Measurements from ENCODE around the gene CHD5. TPM values are rescaled to one million over a fixed set of nuclear protein-coding genes. Genes with fewer than 3 reads are reported as not detected.

CHD5 gene
- total RNA-seq, 4 donors from 2014 or later = 0.14 to 1.6 (median 1.2) TPM

- intact Hi-C loops (cut with DNase I; ENCODE audit: low total_unique reads) = no loop called here
- Histone ChIP-seq H3K27me3 (no peaks in the 10 kb centered on the region), H3K4me3 (no peak overlapping the region), H3K4me1 (no peaks in the 10 kb centered on the region), H3K36me3 (no peaks in the 10 kb centered on the region), H3K27ac (no peak overlapping the region), H3K9me3 (peaks cover 0 to 5% of the 10 kb centered on the region in 2 donors)
- in situ Hi-C loops (cut with MboI; ENCODE audit: low pct_ligation_motif_present in 1 of 4, low pct_unique_long_range_greater_than_20kb in 1 of 4, low sequenced_read_pairs in 3 of 4) = no loop called here
- 88% methylated on average over 13 of the region's 18 CpGs; no CpG with 5 or more reads in 1 of the 2 donors for WGBS, 2 donors (ENCODE audit: low coverage in 1 of 2)
- no peak for DNase-seq
- TF ChIP-seq EP300 (IDR thresholded peaks at IDR 0.05; ENCODE audit: low read depth) = no peak
- TF ChIP-seq POLR2AphosphoS5 (IDR thresholded peaks at IDR 0.05) = no peak
- TF ChIP-seq CTCF (IDR thresholded peaks at IDR 0.05) = no peak
Measured at GRCh38 chr1:6121021-6121421, 59.1 kb downstream of the CHD5 start.

- no peak for DNase-seq
- intact Hi-C loops (cut with DNase I; ENCODE audit: low total_unique reads) = no loop called here
- H3K4me1 ChIP-seq = no peaks in the 10 kb centered on the region
- TF ChIP-seq POLR2AphosphoS5 (IDR thresholded peaks at IDR 0.05) (no peak), POLR2A (IDR thresholded peaks at IDR 0.05) (no peak), EP300 (IDR thresholded peaks at IDR 0.05; ENCODE audit: low read depth) (no peak), CTCF (IDR thresholded peaks at IDR 0.05) (no peak)
- H3K4me3 ChIP-seq = no peak overlapping the region
- H3K9me3 ChIP-seq = peaks cover 0 to 5% of the 10 kb centered on the region in 2 donors
- 61 to 75% methylated on average over 3 of the region's 3 CpGs for WGBS, 2 donors (ENCODE audit: low coverage in 1 of 2)
- H3K27me3 ChIP-seq = no peaks in the 10 kb centered on the region
- no peak overlapping the region for H3K27ac ChIP-seq
- no peaks in the 10 kb centered on the region for H3K36me3 ChIP-seq
- in situ Hi-C loops (cut with MboI; ENCODE audit: low pct_ligation_motif_present in 1 of 4, low pct_unique_long_range_greater_than_20kb in 1 of 4, low sequenced_read_pairs in 3 of 4) = no loop called here
Measured at GRCh38 chr1:6118415-6118814, 61.7 kb downstream of the CHD5 start.

GRCh38 chr1:6117624-6118023, 62.5 kb downstream of the CHD5 start:
- intact Hi-C loops (cut with DNase I; ENCODE audit: low total_unique reads) = no loop called here
- no peaks in the 10 kb centered on the region for H3K27me3 ChIP-seq
- no peaks in the 10 kb centered on the region for H3K4me1 ChIP-seq
- H3K36me3 ChIP-seq = no peaks in the 10 kb centered on the region
- TF ChIP-seq POLR2A (IDR thresholded peaks at IDR 0.05) = no peak
- TF ChIP-seq EP300 (IDR thresholded peaks at IDR 0.05; ENCODE audit: low read depth) = no peak
- no peak for TF ChIP-seq POLR2AphosphoS5 (IDR thresholded peaks at IDR 0.05)
- no peak for TF ChIP-seq CTCF (IDR thresholded peaks at IDR 0.05)
- no peak for DNase-seq
- peaks cover 0 to 5% of the 10 kb centered on the region in 2 donors for H3K9me3 ChIP-seq
- in situ Hi-C loops (cut with MboI; ENCODE audit: low pct_ligation_motif_present in 1 of 4, low pct_unique_long_range_greater_than_20kb in 1 of 4, low sequenced_read_pairs in 3 of 4) = no loop called here
- H3K27ac ChIP-seq = no peak overlapping the region
- no peak overlapping the region for H3K4me3 ChIP-seq

- H3K4me1 ChIP-seq = no peaks in the 10 kb centered on the region
- intact Hi-C loops (cut with DNase I; ENCODE audit: low total_unique reads) = no loop called here
- H3K9me3 ChIP-seq = peaks cover 0 to 5% of the 10 kb centered on the region in 2 donors
- no peak overlapping the region for H3K27ac ChIP-seq
- TF ChIP-seq POLR2A (IDR thresholded peaks at IDR 0.05) = no peak
- no peak for TF ChIP-seq CTCF (IDR thresholded peaks at IDR 0.05)
- TF ChIP-seq POLR2AphosphoS5 (IDR thresholded peaks at IDR 0.05) = no peak
- TF ChIP-seq EP300 (IDR thresholded peaks at IDR 0.05; ENCODE audit: low read depth) = no peak
- WGBS, 2 donors (ENCODE audit: low coverage in 1 of 2) = 73 to 93% methylated on average over 2 of the region's 2 CpGs
- in situ Hi-C loops (cut with MboI; ENCODE audit: low pct_ligation_motif_present in 1 of 4, low pct_unique_long_range_greater_than_20kb in 1 of 4, low sequenced_read_pairs in 3 of 4) = no loop called here
- no peak overlapping the region for H3K4me3 ChIP-seq
- H3K27me3 ChIP-seq = no peaks in the 10 kb centered on the region
- H3K36me3 ChIP-seq = no peaks in the 10 kb centered on the region
- no peak for DNase-seq
Measured at GRCh38 chr1:6117064-6117463, 63.1 kb downstream of the CHD5 start.
